H9 (cell line): ENCODE data around the gene RABL6. TPM values are rescaled to one million over a fixed set of nuclear protein-coding genes. Genes with fewer than 3 reads are reported as not detected.

ENCODE experiments used
- DNase-seq: peaks from one replicate; pipeline ENCODE4 v3.0.0-alpha.2; 2017
- H2AFZ ChIP-seq: one replicate; pipeline ENCODE4 v1.6.1; 2013; ENCODE audit warnings: mild to moderate bottlenecking, low read length, control low read depth, moderate library complexity
- H2AK5ac ChIP-seq: 2 replicates; pipeline ENCODE4 v1.6.1; 2013; ENCODE audit warnings: low read length, control low read depth, mixed read lengths; ENCODE audit not compliant: insufficient read length
- H2BK120ac ChIP-seq: one replicate; pipeline ENCODE4 v1.6.1; 2013; ENCODE audit warnings: low read depth, mild to moderate bottlenecking, low read length, control low read depth, inconsistent platforms; ENCODE audit not compliant: poor library complexity, severe bottlenecking
- H2BK12ac ChIP-seq: 2 replicates; pipeline ENCODE4 v1.6.1; 2013; ENCODE audit warnings: low read length, control low read depth, mixed read lengths, low read depth; ENCODE audit not compliant: insufficient read length
- H2BK15ac ChIP-seq: 2 replicates; pipeline ENCODE4 v1.6.1; 2013; ENCODE audit warnings: low read depth, low read length, control low read depth
- H2BK20ac ChIP-seq: one replicate; pipeline ENCODE4 v1.6.1; 2013; ENCODE audit warnings: low read depth, mild to moderate bottlenecking, low read length, control low read depth, inconsistent platforms; ENCODE audit not compliant: poor library complexity, severe bottlenecking
- H2BK5ac ChIP-seq: 2 replicates; pipeline ENCODE4 v1.6.1; 2013; ENCODE audit warnings: low read length, control low read depth, mixed read lengths; ENCODE audit not compliant: insufficient read length
- H3K14ac ChIP-seq: 2 replicates; pipeline ENCODE4 v1.6.1; 2013; ENCODE audit warnings: low read length, control low read depth; ENCODE audit not compliant: insufficient read depth
- H3K18ac ChIP-seq: 2 replicates; pipeline ENCODE4 v1.6.1; 2013; ENCODE audit warnings: low read depth, mild to moderate bottlenecking, mixed read lengths, low read length, control low read depth; ENCODE audit not compliant: insufficient read length
- H3K23ac ChIP-seq: 2 replicates; pipeline ENCODE4 v1.6.1; 2013; ENCODE audit warnings: low read length, control low read depth, mixed read lengths, low read depth; ENCODE audit not compliant: insufficient read length
- H3K23me2 ChIP-seq: 2 replicates; pipeline ENCODE4 v1.6.1; 2013; ENCODE audit warnings: low read depth, mild to moderate bottlenecking, mixed read lengths, low read length, control low read depth; ENCODE audit not compliant: insufficient read length, poor library complexity, severe bottlenecking
- H3K27ac ChIP-seq: 2 replicates; pipeline ENCODE4 v1.5.1; 2013; ENCODE audit warnings: low read length, control low read depth, mixed read lengths, low read depth; ENCODE audit not compliant: insufficient read length
- H3K27me3 ChIP-seq: 2 replicates; pipeline ENCODE4 v1.6.1; 2013; ENCODE audit warnings: low read length, control low read depth, inconsistent platforms; ENCODE audit not compliant: insufficient read depth
- H3K4ac ChIP-seq: 2 replicates; pipeline ENCODE4 v1.6.1; 2013; ENCODE audit warnings: low read depth, mild to moderate bottlenecking, control low read depth, inconsistent platforms, low read length, moderate library complexity
- H3K4me1 ChIP-seq: 2 replicates; pipeline ENCODE4 v1.6.1; 2013; ENCODE audit warnings: low read length, control low read depth, inconsistent platforms; ENCODE audit not compliant: insufficient read depth
- H3K4me2 ChIP-seq: 2 replicates; pipeline ENCODE4 v1.6.1; 2013; ENCODE audit warnings: low read length, control low read depth, mixed read lengths; ENCODE audit not compliant: insufficient read length, insufficient read depth
- H3K56ac ChIP-seq: 2 replicates; pipeline ENCODE4 v1.6.1; 2013; ENCODE audit warnings: low read depth, mild to moderate bottlenecking, mixed read lengths, low read length, control low read depth; ENCODE audit not compliant: insufficient read length
- H3K79me1 ChIP-seq: 2 replicates; pipeline ENCODE4 v1.6.1; 2013; ENCODE audit warnings: low read depth, mild to moderate bottlenecking, moderate library complexity, low read length, control low read depth, inconsistent platforms; ENCODE audit not compliant: insufficient read depth, poor library complexity, severe bottlenecking
- H3K79me2 ChIP-seq: 2 replicates; pipeline ENCODE4 v1.6.1; 2013; ENCODE audit warnings: low read length, control low read depth, inconsistent platforms; ENCODE audit not compliant: insufficient read depth
- H3K9ac ChIP-seq: 2 replicates; pipeline ENCODE4 v1.6.1; 2013; ENCODE audit warnings: low read length, control low read depth, mixed read lengths; ENCODE audit not compliant: insufficient read length; ENCODE audit errors: extremely low read depth
- H3K9me3 ChIP-seq: one replicate; pipeline ENCODE4 v1.6.1; 2013; ENCODE audit warnings: low read depth, low read length, inconsistent platforms; ENCODE audit not compliant: control insufficient read depth
- H3T11ph ChIP-seq: one replicate; pipeline ENCODE4 v1.6.1; 2013; ENCODE audit warnings: mild to moderate bottlenecking, low read length, control low read depth, inconsistent platforms
- H4K20me1 ChIP-seq: one replicate; pipeline ENCODE4 v1.6.1; 2013; ENCODE audit not compliant: control insufficient read depth, insufficient read length, insufficient read depth
- H4K5ac ChIP-seq: 2 replicates; pipeline ENCODE4 v1.6.1; 2013; ENCODE audit warnings: low read depth, mild to moderate bottlenecking, mixed read lengths, low read length, control low read depth; ENCODE audit not compliant: insufficient read length
- H4K8ac ChIP-seq: replicated peaks from 2 replicates; pipeline ENCODE4 v1.6.1; 2013; ENCODE audit warnings: low read length, control low read depth, mixed read lengths, low read depth; ENCODE audit not compliant: insufficient read length
- H4K91ac ChIP-seq: 2 replicates; pipeline ENCODE4 v1.6.1; 2013; ENCODE audit warnings: low read depth, mild to moderate bottlenecking, moderate library complexity, mixed read lengths, low read length, control low read depth; ENCODE audit not compliant: insufficient read length
- H3K27ac Mint-ChIP-seq, 3 experiments: 2 replicates in 2 of 3; 3 replicates in 1 of 3; pipeline ENCODE4 v1.8.0; 2020 to 2021; ENCODE audit warnings: mixed read lengths in 3 of 3, mild to moderate bottlenecking in 1 of 3, moderate library complexity in 1 of 3
- H3K27me3 Mint-ChIP-seq: 2 replicates; pipeline ENCODE4 v1.8.0; 2021; ENCODE audit warnings: low read depth, mild to moderate bottlenecking, moderate library complexity, mixed read lengths
- H3K36me3 Mint-ChIP-seq, 3 experiments: 2 replicates in 2 of 3; 3 replicates in 1 of 3; pipeline ENCODE4 v1.8.0; 2020 to 2021; ENCODE audit warnings: low read depth in 3 of 3, mixed read lengths in 3 of 3; ENCODE audit not compliant: insufficient read depth in 1 of 3
- H3K4me1 Mint-ChIP-seq, 2 experiments: 2 replicates each; pipeline ENCODE4 v1.8.0; 2020; ENCODE audit warnings: mixed read lengths in 2 of 2
- H3K4me3 Mint-ChIP-seq, 2 experiments: 2 replicates in 1 of 2; 3 replicates in 1 of 2; pipeline ENCODE4 v1.8.0; 2020 to 2021; ENCODE audit warnings: mild to moderate bottlenecking in 2 of 2, mixed read lengths in 2 of 2, moderate library complexity in 1 of 2
- H3K9me3 Mint-ChIP-seq, 2 experiments: 2 replicates in 1 of 2; 3 replicates in 1 of 2; pipeline ENCODE4 v1.8.0; 2020; ENCODE audit warnings: mild to moderate bottlenecking in 2 of 2, mixed read lengths in 2 of 2, moderate library complexity in 1 of 2
- WGBS: extraction: QIAGEN DNeasy Blood & Tissue Kit; methylation state at CpG from one replicate; pipeline ENCODE4 v1.1.7; 2013; ENCODE audit warnings: missing lambda C conversion rate, low lambda C conversion rate, mixed read lengths; ENCODE audit not compliant: insufficient read length; ENCODE audit errors: extremely low coverage; 5-methylcytosine and 5-hydroxymethylcytosine counted together
- total RNA-seq: library from RNA; stranded (reverse); gene quantifications from 2 replicates; pipeline ENCODE4 v1.2.1, GENCODE V29; 2021
- TF ChIP-seq, protein P1 (sequence below): fragments of 200-600 bp; sonication (generic); conservative IDR thresholded peaks from 3 replicates; pipeline ENCODE4 v1.8.0; 2021; ENCODE audit warnings: antibody characterized with exemption, mild to moderate bottlenecking

Gene RABL6
- total RNA-seq, 1 experiment from 2014 or later, result 108 TPM

DNA sequence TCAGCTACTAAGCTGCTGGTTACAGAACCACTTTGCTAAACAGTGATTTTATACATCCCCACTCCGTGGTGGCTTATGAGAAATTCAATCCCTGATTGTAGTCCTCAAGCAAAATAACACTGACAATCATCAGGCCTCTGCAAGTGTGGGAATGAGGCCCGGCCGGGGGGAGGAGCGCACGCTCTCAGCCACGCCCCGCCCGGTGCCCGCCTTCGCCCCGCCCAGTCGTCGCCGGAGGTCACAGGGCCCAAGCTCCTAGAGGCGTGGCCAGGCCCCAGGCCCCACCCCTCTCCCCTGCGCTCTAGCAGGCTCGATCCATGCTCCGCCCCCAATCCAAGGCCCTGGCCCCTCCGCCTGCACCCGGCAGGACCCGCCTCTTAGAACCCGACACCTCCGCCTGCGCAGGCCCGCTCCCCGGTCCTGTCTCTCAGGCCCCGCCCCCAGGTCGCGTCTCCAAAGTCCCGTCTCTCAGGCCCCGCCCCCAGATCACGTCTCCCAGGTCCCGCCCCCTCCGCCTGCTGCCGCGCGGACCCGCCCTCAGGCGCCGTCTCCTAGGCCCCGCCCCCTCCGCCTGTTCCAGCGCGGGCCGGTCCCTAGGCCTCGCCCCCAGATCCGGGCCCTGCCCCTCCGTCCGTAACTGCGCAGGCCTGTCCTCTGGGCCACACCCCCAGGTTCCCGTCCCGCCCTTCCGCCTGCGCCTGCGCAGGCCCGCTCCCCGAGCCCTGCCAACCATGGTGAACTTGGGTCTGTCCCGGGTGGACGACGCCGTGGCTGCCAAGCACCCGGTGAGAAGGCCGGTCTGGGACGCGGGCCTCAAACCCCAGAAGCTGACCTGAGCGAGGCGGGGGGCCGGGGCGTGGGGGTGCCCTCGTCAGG is 16.9 kb upstream of the RABL6 start, which contains the start of gene TMEM141:
Gene TMEM141 (plus strand): TSS at position 705 of the 876 bp plus-strand sequence. CDS start 27 bp downstream, at position 732.
- no peaks in the 10 kb centered on the region for H3K79me1 ChIP-seq
- Mint-ChIP-seq H3K4me3 (peak within 1 kb of the TSS; percentile 81 to 89), H3K27ac (peak within 1 kb of the TSS in 2 of 3 experiments; percentile 66 to 97; a peak in 3 of 7 replicates), H3K36me3 (peaks cover 0 to 8% (median 1%) of the 10 kb centered on the region in 3 experiments; a peak in 3 of 7 replicates), H3K4me1 (peaks cover 10 to 26% of the 10 kb centered on the region in 2 experiments), H3K9me3 (no peaks in the 10 kb centered on the region), H3K27me3 (peaks cover 12% of the 10 kb centered on the region)
- H3K9me3 ChIP-seq, result no peaks in the 10 kb centered on the region
- H3K79me2 ChIP-seq, result no peaks in the 10 kb centered on the region
- no peak within 1 kb of the TSS for H2BK20ac ChIP-seq
- H2BK12ac ChIP-seq, result no peak within 1 kb of the TSS
- H2AFZ ChIP-seq, result no peak within 1 kb of the TSS
- no peak within 1 kb of the TSS for H2BK120ac ChIP-seq
- no peak within 1 kb of the TSS for H3K23ac ChIP-seq
- no peak within 1 kb of the TSS for H4K8ac ChIP-seq
- no peak within 1 kb of the TSS for H4K5ac ChIP-seq
- no peak within 1 kb of the TSS for H2BK5ac ChIP-seq
- H3K4me1 ChIP-seq, result no peaks in the 10 kb centered on the region
- no peak within 1 kb of the TSS for H3K4ac ChIP-seq
- no peaks in the 10 kb centered on the region for H3K23me2 ChIP-seq
- H2AK5ac ChIP-seq, result no peak within 1 kb of the TSS
- H3K14ac ChIP-seq, result peak within 1 kb of the TSS; percentile 54; the same call in 1 of the 2 replicates
- H3K9ac ChIP-seq, result no peak within 1 kb of the TSS
- H3K56ac ChIP-seq, result no peak within 1 kb of the TSS
- H2BK15ac ChIP-seq, result no peak within 1 kb of the TSS
- peak; percentile 100 for DNase-seq
- TF ChIP-seq, protein P1, sequence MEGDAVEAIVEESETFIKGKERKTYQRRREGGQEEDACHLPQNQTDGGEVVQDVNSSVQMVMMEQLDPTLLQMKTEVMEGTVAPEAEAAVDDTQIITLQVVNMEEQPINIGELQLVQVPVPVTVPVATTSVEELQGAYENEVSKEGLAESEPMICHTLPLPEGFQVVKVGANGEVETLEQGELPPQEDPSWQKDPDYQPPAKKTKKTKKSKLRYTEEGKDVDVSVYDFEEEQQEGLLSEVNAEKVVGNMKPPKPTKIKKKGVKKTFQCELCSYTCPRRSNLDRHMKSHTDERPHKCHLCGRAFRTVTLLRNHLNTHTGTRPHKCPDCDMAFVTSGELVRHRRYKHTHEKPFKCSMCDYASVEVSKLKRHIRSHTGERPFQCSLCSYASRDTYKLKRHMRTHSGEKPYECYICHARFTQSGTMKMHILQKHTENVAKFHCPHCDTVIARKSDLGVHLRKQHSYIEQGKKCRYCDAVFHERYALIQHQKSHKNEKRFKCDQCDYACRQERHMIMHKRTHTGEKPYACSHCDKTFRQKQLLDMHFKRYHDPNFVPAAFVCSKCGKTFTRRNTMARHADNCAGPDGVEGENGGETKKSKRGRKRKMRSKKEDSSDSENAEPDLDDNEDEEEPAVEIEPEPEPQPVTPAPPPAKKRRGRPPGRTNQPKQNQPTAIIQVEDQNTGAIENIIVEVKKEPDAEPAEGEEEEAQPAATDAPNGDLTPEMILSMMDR, result no peak
- peak within 1 kb of the TSS; percentile 86 for H3K18ac ChIP-seq
- H3K27ac ChIP-seq, result no peak within 1 kb of the TSS
- no CpG with 5 or more reads among the region's 70 CpGs for WGBS
- no peak within 1 kb of the TSS for H4K91ac ChIP-seq
- no peaks in the 10 kb centered on the region for H3K27me3 ChIP-seq
- H4K20me1 ChIP-seq, result no peaks in the 10 kb centered on the region
- H3T11ph ChIP-seq, result no peak within 1 kb of the TSS
- peak within 1 kb of the TSS; percentile 69 for H3K4me2 ChIP-seq
